WTC11 (cell line): Measurements from ENCODE around the gene SLC9A9. TPM values are rescaled to one million over a fixed set of nuclear protein-coding genes. Genes with fewer than 3 reads are reported as not detected.

Experiments used
- ATAC-seq: fragments of 200-7000 bp; cut with Tn5 transposase; 2 replicates; pipeline ENCODE4 v1.10.0; 2021; ENCODE audit warnings: mild to moderate bottlenecking, moderate library complexity
- CTCF ChIA-PET: fragments of 300-600 bp; sonication (Branson Sonifier 250); formaldehyde crosslinking; loops from one replicate; lab custom pipeline; 2021; ENCODE audit warnings: antibody characterized with exemption; lab: Charles Lee
- POLR2A ChIA-PET: fragments of 350-600 bp; sonication (Branson Sonifier 250); formaldehyde crosslinking; loops from one replicate; lab custom pipeline; 2021; ENCODE audit warnings: antibody characterized with exemption; lab: Charles Lee
- DNase-seq: peaks from one replicate; pipeline ENCODE4 v3.0.0; 2021; ENCODE audit warnings: low spot score
- H3K27ac Mint-ChIP-seq: 2 replicates; pipeline ENCODE4 v1.8.0; 2021; ENCODE audit warnings: mixed read lengths
- H3K27me3 Mint-ChIP-seq: 2 replicates; pipeline ENCODE4 v1.8.0; 2021; ENCODE audit warnings: low read depth, mild to moderate bottlenecking, moderate library complexity, mixed read lengths
- H3K36me3 Mint-ChIP-seq: 2 replicates; pipeline ENCODE4 v1.8.0; 2021; ENCODE audit warnings: mixed read lengths
- H3K4me1 Mint-ChIP-seq: 2 replicates; pipeline ENCODE4 v1.8.0; 2022; ENCODE audit warnings: mixed read lengths
- H3K4me3 Mint-ChIP-seq: 2 replicates; pipeline ENCODE4 v1.8.0; 2021; ENCODE audit warnings: mild to moderate bottlenecking, moderate library complexity, mixed read lengths
- H3K9me3 Mint-ChIP-seq: 2 replicates; pipeline ENCODE4 v1.8.0; 2021; ENCODE audit warnings: mixed read lengths
- AFF4 ChIP-seq: sonication (generic); formaldehyde crosslinking; IDR thresholded peaks from 2 replicates; pipeline ENCODE4 v1.8.1; 2023; ENCODE audit warnings: mild to moderate bottlenecking, missing genetic modification reagents, borderline replicate concordance
- ETV6 ChIP-seq: sonication (generic); formaldehyde crosslinking; IDR thresholded peaks from 2 replicates; pipeline ENCODE4 v1.8.1; 2022; ENCODE audit warnings: mild to moderate bottlenecking, missing genetic modification reagents
- GABPB1 ChIP-seq: sonication (generic); formaldehyde crosslinking; IDR thresholded peaks from 2 replicates; pipeline ENCODE4 v1.8.1; 2023; ENCODE audit warnings: mild to moderate bottlenecking, missing genetic modification reagents
- GRHL2 ChIP-seq: fragments of 250-450 bp; sonication (Bioruptor Pico); IDR thresholded peaks from 2 replicates; pipeline ENCODE4 v1.8.0; 2022; ENCODE audit warnings: mild to moderate bottlenecking, moderate library complexity; ENCODE audit not compliant: insufficient replicate concordance, severe bottlenecking
- HMGA2 ChIP-seq: fragments of 250-450 bp; sonication (Bioruptor Pico); IDR thresholded peaks from 2 replicates; pipeline ENCODE4 v1.4.0; 2021; ENCODE audit warnings: mild to moderate bottlenecking, moderate library complexity
- JAZF1 ChIP-seq: fragments of 250-450 bp; sonication (Bioruptor Pico); IDR thresholded peaks from 2 replicates; pipeline ENCODE4 v1.9.0; 2021; ENCODE audit warnings: moderate library complexity, mild to moderate bottlenecking, inconsistent platforms
- MAX ChIP-seq: sonication (generic); formaldehyde crosslinking; IDR thresholded peaks from 2 replicates; pipeline ENCODE4 v1.8.0; 2022; ENCODE audit warnings: mild to moderate bottlenecking, missing genetic modification reagents
- NFYB ChIP-seq: sonication (generic); formaldehyde crosslinking; conservative IDR thresholded peaks from 2 replicates; pipeline ENCODE4 v1.8.0; 2022; ENCODE audit warnings: low read depth, missing genetic modification reagents
- NR3C1 ChIP-seq: sonication (generic); formaldehyde crosslinking; conservative IDR thresholded peaks from 2 replicates; pipeline ENCODE4 v1.8.1; 2023; ENCODE audit warnings: low read depth, mild to moderate bottlenecking, missing genetic modification reagents
- PRRX2 ChIP-seq: fragments of 250-450 bp; sonication (Bioruptor Pico); IDR thresholded peaks from 2 replicates; pipeline ENCODE4 v1.8.0; 2021; ENCODE audit warnings: mild to moderate bottlenecking
- SMAD3 ChIP-seq: sonication (generic); formaldehyde crosslinking; IDR thresholded peaks from 2 replicates; pipeline ENCODE4 v1.8.0; 2022; ENCODE audit warnings: missing genetic modification reagents, mild to moderate bottlenecking, borderline replicate concordance
- SP1 ChIP-seq: sonication (generic); formaldehyde crosslinking; conservative IDR thresholded peaks from 2 replicates; pipeline ENCODE4 v1.8.1; 2022; ENCODE audit warnings: missing genetic modification reagents
- TCF7 ChIP-seq: sonication (generic); formaldehyde crosslinking; IDR thresholded peaks from 2 replicates; pipeline ENCODE4 v1.8.0; 2022; ENCODE audit warnings: mild to moderate bottlenecking, low read depth, missing genetic modification reagents, moderate library complexity
- ZNF232 ChIP-seq: sonication (generic); formaldehyde crosslinking; IDR thresholded peaks from 2 replicates; pipeline ENCODE4 v1.8.0; 2022; ENCODE audit warnings: mild to moderate bottlenecking, missing genetic modification reagents
- ZNF423 ChIP-seq: fragments of 250-450 bp; sonication (Bioruptor Pico); IDR thresholded peaks from 2 replicates; pipeline ENCODE4 v2.1.2; 2022; ENCODE audit warnings: mild to moderate bottlenecking, moderate library complexity
- total RNA-seq: library from RNA; stranded (reverse); gene quantifications from 3 replicates; pipeline ENCODE4 v1.2.3, GENCODE V29; 2021
- TF ChIP-seq, protein P1 (sequence below): sonication (generic); formaldehyde crosslinking; IDR thresholded peaks from 2 replicates; pipeline ENCODE4 v1.8.1; 2023; ENCODE audit warnings: mild to moderate bottlenecking, missing genetic modification reagents
- TF ChIP-seq, protein P2 (sequence below): sonication (generic); formaldehyde crosslinking; IDR thresholded peaks from 2 replicates; pipeline ENCODE4 v1.8.0; 2022; ENCODE audit warnings: mild to moderate bottlenecking, missing genetic modification reagents

SLC9A9 gene
- total RNA-seq, 1 experiment from 2014 or later, result 1.2 TPM

- Mint-ChIP-seq H3K36me3 (no peaks in the 10 kb centered on the region), H3K4me1 (peaks cover 7% of the 10 kb centered on the region), H3K4me3 (no peak overlapping the region), H3K27me3 (no peaks in the 10 kb centered on the region), H3K27ac (no peak overlapping the region), H3K9me3 (no peaks in the 10 kb centered on the region)
- CTCF ChIA-PET, result no interaction called here
- POLR2A ChIA-PET, result no interaction called here
- ATAC-seq, result no peak
- TF ChIP-seq HMGA2 (CRISPR knock-in tag), result no peak
- no peak for TF ChIP-seq PRRX2 (CRISPR knock-in tag)
- no peak for TF ChIP-seq SP1 (CRISPR knock-in tag)
- no peak for DNase-seq
Measured at GRCh38 chr3:143266927-143267326, 581.3 kb downstream of the SLC9A9 start.

DNA sequence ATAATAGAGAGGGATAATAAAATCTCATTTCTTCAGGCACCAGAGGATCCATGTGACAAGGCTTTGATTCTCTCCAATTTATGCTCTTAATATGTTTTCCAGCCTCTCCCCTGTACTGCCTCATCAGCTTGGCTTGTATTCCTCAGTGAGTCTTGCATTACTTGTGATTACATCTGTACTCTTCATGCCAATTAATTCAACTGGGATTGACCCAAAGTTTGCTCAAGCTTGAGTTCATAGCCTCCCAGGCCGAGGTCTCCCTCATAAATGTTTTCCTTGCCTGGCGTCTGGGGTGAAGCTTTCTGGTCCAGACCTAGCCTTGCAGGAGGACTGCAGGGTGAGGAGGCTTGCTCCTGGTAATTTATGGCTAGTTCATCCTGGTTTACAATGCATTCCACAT, 581.8 kb downstream of the SLC9A9 start:
- H3K36me3 Mint-ChIP-seq, result no peaks in the 10 kb centered on the region
- no peak overlapping the region for H3K27ac Mint-ChIP-seq
- POLR2A ChIA-PET, result no interaction called here
- TF ChIP-seq GRHL2 (CRISPR knock-in tag) (no peak), GABPB1 (CRISPR knock-in tag) (no peak), MAX (CRISPR knock-in tag) (no peak), AFF4 (CRISPR knock-in tag) (no peak), SMAD3 (CRISPR knock-in tag) (no peak), TCF7 (CRISPR knock-in tag) (no peak)
- no peak for DNase-seq
- no peak for ATAC-seq
- peaks cover 7% of the 10 kb centered on the region for H3K4me1 Mint-ChIP-seq
- no peaks in the 10 kb centered on the region for H3K9me3 Mint-ChIP-seq
- H3K4me3 Mint-ChIP-seq, result no peak overlapping the region
- no peaks in the 10 kb centered on the region for H3K27me3 Mint-ChIP-seq
- CTCF ChIA-PET, result no interaction called here

DNA sequence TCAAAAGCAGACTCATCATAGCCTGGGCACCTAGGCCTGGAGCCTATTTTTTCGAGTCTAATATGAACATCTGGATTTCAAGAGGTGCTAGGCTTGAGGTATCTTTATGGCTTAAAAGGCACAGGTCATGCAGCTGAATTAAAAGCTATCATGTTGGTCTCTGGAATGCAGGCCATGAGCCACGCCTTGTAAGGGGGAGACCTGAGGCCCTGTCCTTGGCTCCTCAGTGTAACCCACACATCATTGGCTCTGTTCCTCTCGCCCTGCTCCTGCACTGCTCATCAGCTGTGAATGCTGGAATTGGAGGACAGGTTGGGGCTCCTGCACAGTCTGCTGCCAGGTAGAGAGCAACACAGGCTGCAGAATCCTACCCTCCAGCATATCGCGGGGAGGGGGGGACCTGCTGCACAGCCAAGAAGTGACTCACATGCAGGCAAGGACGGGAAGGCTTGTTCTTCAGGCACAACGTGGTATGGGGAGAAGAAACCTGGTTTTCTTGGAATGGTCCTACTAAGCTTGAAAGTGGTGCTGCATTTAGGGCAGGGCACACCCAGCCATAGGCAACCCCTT, 582.7 kb downstream of the SLC9A9 start:
- Mint-ChIP-seq H3K4me3 (no peak overlapping the region), H3K9me3 (no peaks in the 10 kb centered on the region), H3K27ac (no peak overlapping the region), H3K36me3 (no peaks in the 10 kb centered on the region), H3K27me3 (no peaks in the 10 kb centered on the region), H3K4me1 (peaks cover 7% of the 10 kb centered on the region)
- ATAC-seq (no peak), DNase-seq (no peak)
- POLR2A ChIA-PET, result interaction anchor here (0.6 kb wide), 1 partner anchor 331 kb away, joined by 3 read pairs; no protein-coding TSS in a partner anchor
- CTCF ChIA-PET, result no interaction called here
- TF ChIP-seq NFYB (CRISPR knock-in tag), result no peak
- no peak for TF ChIP-seq JAZF1
- TF ChIP-seq, protein P1, sequence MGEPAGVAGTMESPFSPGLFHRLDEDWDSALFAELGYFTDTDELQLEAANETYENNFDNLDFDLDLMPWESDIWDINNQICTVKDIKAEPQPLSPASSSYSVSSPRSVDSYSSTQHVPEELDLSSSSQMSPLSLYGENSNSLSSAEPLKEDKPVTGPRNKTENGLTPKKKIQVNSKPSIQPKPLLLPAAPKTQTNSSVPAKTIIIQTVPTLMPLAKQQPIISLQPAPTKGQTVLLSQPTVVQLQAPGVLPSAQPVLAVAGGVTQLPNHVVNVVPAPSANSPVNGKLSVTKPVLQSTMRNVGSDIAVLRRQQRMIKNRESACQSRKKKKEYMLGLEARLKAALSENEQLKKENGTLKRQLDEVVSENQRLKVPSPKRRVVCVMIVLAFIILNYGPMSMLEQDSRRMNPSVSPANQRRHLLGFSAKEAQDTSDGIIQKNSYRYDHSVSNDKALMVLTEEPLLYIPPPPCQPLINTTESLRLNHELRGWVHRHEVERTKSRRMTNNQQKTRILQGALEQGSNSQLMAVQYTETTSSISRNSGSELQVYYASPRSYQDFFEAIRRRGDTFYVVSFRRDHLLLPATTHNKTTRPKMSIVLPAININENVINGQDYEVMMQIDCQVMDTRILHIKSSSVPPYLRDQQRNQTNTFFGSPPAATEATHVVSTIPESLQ, result no peak
- no peak for TF ChIP-seq ZNF232 (CRISPR knock-in tag)
- no peak for TF ChIP-seq ETV6
- no peak for TF ChIP-seq ZNF423 (CRISPR knock-in tag)
- TF ChIP-seq NR3C1, result no peak
- TF ChIP-seq, protein P2, sequence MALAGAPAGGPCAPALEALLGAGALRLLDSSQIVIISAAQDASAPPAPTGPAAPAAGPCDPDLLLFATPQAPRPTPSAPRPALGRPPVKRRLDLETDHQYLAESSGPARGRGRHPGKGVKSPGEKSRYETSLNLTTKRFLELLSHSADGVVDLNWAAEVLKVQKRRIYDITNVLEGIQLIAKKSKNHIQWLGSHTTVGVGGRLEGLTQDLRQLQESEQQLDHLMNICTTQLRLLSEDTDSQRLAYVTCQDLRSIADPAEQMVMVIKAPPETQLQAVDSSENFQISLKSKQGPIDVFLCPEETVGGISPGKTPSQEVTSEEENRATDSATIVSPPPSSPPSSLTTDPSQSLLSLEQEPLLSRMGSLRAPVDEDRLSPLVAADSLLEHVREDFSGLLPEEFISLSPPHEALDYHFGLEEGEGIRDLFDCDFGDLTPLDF, result no peak
